SK-N-SH (cell line): ENCODE data around the gene DENND5A.

Experiments used
- CTCF ChIP-seq: fragments of 200-600 bp; sonication (generic); IDR thresholded peaks from 2 replicates; pipeline ENCODE4 v1.6.1; 2017; ENCODE audit warnings: antibody characterized with exemption, mild to moderate bottlenecking, moderate library complexity
- EP300 ChIP-seq, 2 experiments: IDR thresholded peaks; 2 replicates each; pipeline versions ENCODE4 v1.4.0 to v1.6.1; 2012; ENCODE audit warnings: borderline replicate concordance in 1 of 2, low read depth in 1 of 2, low read length in 1 of 2
- EZH2phosphoT487 ChIP-seq: fragments of 200-600 bp; sonication (generic); IDR thresholded peaks from 2 replicates; pipeline ENCODE4 v1.6.1; 2017; ENCODE audit warnings: low read depth, mixed run types, mild to moderate bottlenecking, antibody characterized with exemption, moderate library complexity, borderline replicate concordance
- FOSL2 ChIP-seq: IDR thresholded peaks from 2 replicates; pipeline ENCODE4 v1.4.0; 2012; ENCODE audit warnings: low read depth, mild to moderate bottlenecking, moderate library complexity, borderline replicate concordance
- GATA2 ChIP-seq: sonication (generic); formaldehyde crosslinking; IDR thresholded peaks from 2 replicates; pipeline ENCODE4 v1.5.0; 2020; ENCODE audit warnings: mild to moderate bottlenecking, missing genetic modification reagents
- JUND ChIP-seq: IDR thresholded peaks from 2 replicates; pipeline ENCODE4 v1.4.0; 2012
- MAX ChIP-seq: IDR thresholded peaks from 2 replicates; pipeline ENCODE4 v1.4.0; 2012; ENCODE audit warnings: low read depth
- NFIC ChIP-seq: IDR thresholded peaks from 2 replicates; pipeline ENCODE4 v1.4.0; 2012; ENCODE audit warnings: borderline replicate concordance
- POLR2AphosphoS5 ChIP-seq: IDR thresholded peaks from 2 replicates; pipeline ENCODE4 v1.6.1; 2012; ENCODE audit warnings: low read depth, low read length
- RXRA ChIP-seq: IDR thresholded peaks from 2 replicates; pipeline ENCODE4 v1.4.0; 2012; ENCODE audit warnings: low read depth, mild to moderate bottlenecking, borderline replicate concordance
- SIN3A ChIP-seq: IDR thresholded peaks from 2 replicates; pipeline ENCODE4 v1.6.1; 2012; ENCODE audit warnings: low read depth, mild to moderate bottlenecking, low read length, moderate library complexity, borderline replicate concordance
- SMC3 ChIP-seq: IDR thresholded peaks from 2 replicates; pipeline ENCODE4 v1.6.1; 2012; ENCODE audit warnings: low read depth, low read length, improper control_type of control experiment
- TAF1 ChIP-seq: IDR thresholded peaks from 2 replicates; pipeline ENCODE4 v1.6.1; 2012; ENCODE audit warnings: low read depth, mild to moderate bottlenecking, low read length, moderate library complexity, borderline replicate concordance

DNA sequence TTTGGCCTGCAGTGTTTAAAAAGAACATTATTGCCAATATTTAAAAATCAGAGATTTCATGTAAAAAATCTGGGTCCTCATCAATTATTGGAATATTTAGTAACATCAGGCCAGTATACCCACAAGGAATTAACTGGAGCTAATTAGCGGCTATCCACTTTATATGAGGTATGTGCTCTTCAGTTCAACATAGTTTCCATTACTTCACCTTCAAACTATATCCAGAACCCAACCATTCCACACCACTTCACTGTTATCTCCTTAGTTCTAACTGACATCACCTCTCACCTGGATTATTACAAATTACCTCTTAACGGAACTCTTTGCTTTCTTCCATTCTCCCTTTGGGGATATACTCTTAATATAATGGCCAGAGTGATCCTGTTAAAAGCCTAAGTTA lies 64.7 kb downstream of the DENND5A start:
- TF ChIP-seq SIN3A: no peak
- TF ChIP-seq CTCF: no peak
- TF ChIP-seq SMC3: no peak
- no peak for TF ChIP-seq GATA2 (CRISPR knock-in tag)
- TF ChIP-seq EP300 (IDR thresholded peaks at IDR 0.05; ENCODE audit: borderline replicate concordance in 1 of 2, low read depth in 1 of 2, low read length in 1 of 2): no peak
- TF ChIP-seq EZH2phosphoT487: no peak
- TF ChIP-seq NFIC: no peak
- no peak for TF ChIP-seq FOSL2
- TF ChIP-seq JUND: no peak
- no peak for TF ChIP-seq RXRA
- TF ChIP-seq MAX: no peak
- TF ChIP-seq TAF1: no peak
- TF ChIP-seq POLR2AphosphoS5: no peak
